Right lobe of liver (tissue), 4 donors: ENCODE data around the gene PCSK7.

ENCODE experiments used
- CTCF ChIP-seq, 4 donors: fragments of 200-600 bp in 3 of 4; fragments of 450-650 bp in 1 of 4; IDR thresholded peaks; one replicate each; pipeline versions ENCODE4 v1.5.1 to v1.8.0; 2016 to 2022; ENCODE audit warnings: antibody characterized with exemption in 4 of 4, mild to moderate bottlenecking in 2 of 4
- POLR2A ChIP-seq: fragments of 450-650 bp; IDR thresholded peaks from one replicate; pipeline ENCODE4 v1.6.1; 2017; ENCODE audit warnings: antibody characterized with exemption, mild to moderate bottlenecking
- donor health status: DM: no; HTN: no; CAD: no.
- donor health status: DM: no; HTN: no; CAD: no.
- donor health status: DM: no; HTN: yes; CAD: no.

GRCh38 chr11:117187428-117187798 is 44.5 kb downstream of the PCSK7 start:
- no peak for TF ChIP-seq CTCF (IDR thresholded peaks at IDR 0.05)
- TF ChIP-seq POLR2A: no peak
